SK-N-SH treated with all-trans-retinoic acid at 6 μM for 48 hours (cell line): Measurements from ENCODE around the gene CBLIF.

ENCODE experiments used
- ATAC-seq: fragments of 200-7000 bp; cut with Tn5 transposase; 3 replicates; pipeline ENCODE4 v1.9.1; 2020; ENCODE audit warnings: mild to moderate bottlenecking, moderate library complexity
- ARNTL ChIP-seq: fragments of 450-650 bp; formaldehyde crosslinking; IDR thresholded peaks from 2 replicates; pipeline ENCODE4 v1.5.0; 2020; ENCODE audit warnings: low read depth, mild to moderate bottlenecking, moderate library complexity, borderline replicate concordance
- BACH2 ChIP-seq: fragments of 250-450 bp; sonication (Bioruptor Pico); IDR thresholded peaks from 2 replicates; pipeline ENCODE4 v1.9.0; 2021; ENCODE audit warnings: mild to moderate bottlenecking, borderline replicate concordance
- CREB5 ChIP-seq: fragments of 250-450 bp; sonication (Bioruptor Pico); IDR thresholded peaks from 2 replicates; pipeline ENCODE4 v1.5.1; 2020; ENCODE audit warnings: low read depth, mild to moderate bottlenecking, moderate library complexity
- CSDC2 ChIP-seq: fragments of 250-450 bp; sonication (Bioruptor Pico); IDR thresholded peaks from 2 replicates; pipeline ENCODE4 v1.5.0; 2020; ENCODE audit warnings: mild to moderate bottlenecking, moderate library complexity
- ESRRG ChIP-seq: fragments of 250-450 bp; sonication (Bioruptor Pico); IDR thresholded peaks from 2 replicates; pipeline ENCODE4 v1.6.1; 2021; ENCODE audit warnings: mild to moderate bottlenecking
- GLIS3 ChIP-seq: fragments of 250-450 bp; sonication (Bioruptor Pico); IDR thresholded peaks from 2 replicates; pipeline ENCODE4 v1.5.0; 2020; ENCODE audit warnings: mild to moderate bottlenecking, moderate library complexity
- ISL1 ChIP-seq: fragments of 250-450 bp; sonication (Bioruptor Pico); IDR thresholded peaks from 2 replicates; pipeline ENCODE4 v2.1.2; 2022; ENCODE audit warnings: mild to moderate bottlenecking, moderate library complexity
- OSR1 ChIP-seq: fragments of 250-450 bp; sonication (Bioruptor Pico); IDR thresholded peaks from 2 replicates; pipeline ENCODE4 v1.8.0; 2022; ENCODE audit warnings: moderate library complexity, mild to moderate bottlenecking, inconsistent platforms
- PPARA ChIP-seq: fragments of 250-450 bp; sonication (Bioruptor Pico); IDR thresholded peaks from 2 replicates; pipeline ENCODE4 v1.5.0; 2020; ENCODE audit warnings: mild to moderate bottlenecking, borderline replicate concordance
- RARB ChIP-seq: fragments of 250-450 bp; sonication (Bioruptor Pico); IDR thresholded peaks from 2 replicates; pipeline ENCODE4 v1.8.0; 2021; ENCODE audit warnings: mild to moderate bottlenecking, moderate library complexity
- TCF4 ChIP-seq: fragments of 250-450 bp; sonication (Bioruptor Pico); IDR thresholded peaks from 2 replicates; pipeline ENCODE4 v1.8.0; 2021; ENCODE audit warnings: mild to moderate bottlenecking, moderate library complexity, borderline replicate concordance
- ZFP3 ChIP-seq: fragments of 250-450 bp; sonication (Bioruptor Pico); IDR thresholded peaks from 2 replicates; pipeline ENCODE4 v1.5.0; 2020; ENCODE audit warnings: mild to moderate bottlenecking, moderate library complexity
- ZFP30 ChIP-seq: fragments of 450-650 bp; formaldehyde crosslinking; IDR thresholded peaks from 2 replicates; pipeline ENCODE4 v1.5.0; 2022; ENCODE audit warnings: mild to moderate bottlenecking, moderate library complexity
- ZNF565 ChIP-seq: fragments of 450-650 bp; formaldehyde crosslinking; conservative IDR thresholded peaks from 2 replicates; pipeline ENCODE4 v1.5.0; 2020; ENCODE audit warnings: low read depth, mild to moderate bottlenecking, moderate library complexity
- ZNF8 ChIP-seq: fragments of 450-650 bp; formaldehyde crosslinking; IDR thresholded peaks from 2 replicates; pipeline ENCODE4 v1.5.0; 2020; ENCODE audit warnings: mild to moderate bottlenecking, moderate library complexity
- TF ChIP-seq, protein P1 (sequence below): fragments of 250-450 bp; sonication (Bioruptor Pico); IDR thresholded peaks from 2 replicates; pipeline ENCODE4 v1.8.0; 2020; ENCODE audit warnings: mild to moderate bottlenecking, moderate library complexity, borderline replicate concordance
- TF ChIP-seq, protein P2 (sequence below): fragments of 250-450 bp; sonication (Bioruptor Pico); IDR thresholded peaks from 2 replicates; pipeline ENCODE4 v1.5.0; 2020; ENCODE audit warnings: mild to moderate bottlenecking, moderate library complexity
- TF ChIP-seq, protein P3 (sequence below): fragments of 250-450 bp; sonication (Bioruptor Pico); IDR thresholded peaks from 2 replicates; pipeline ENCODE4 v1.8.0; 2021; ENCODE audit warnings: low read depth, mild to moderate bottlenecking, moderate library complexity, borderline replicate concordance
- TF ChIP-seq, protein P4 (sequence below): fragments of 250-450 bp; sonication (Bioruptor Pico); IDR thresholded peaks from 2 replicates; pipeline ENCODE4 v1.5.1; 2021; ENCODE audit warnings: mild to moderate bottlenecking, moderate library complexity

Gene CBLIF

DNA sequence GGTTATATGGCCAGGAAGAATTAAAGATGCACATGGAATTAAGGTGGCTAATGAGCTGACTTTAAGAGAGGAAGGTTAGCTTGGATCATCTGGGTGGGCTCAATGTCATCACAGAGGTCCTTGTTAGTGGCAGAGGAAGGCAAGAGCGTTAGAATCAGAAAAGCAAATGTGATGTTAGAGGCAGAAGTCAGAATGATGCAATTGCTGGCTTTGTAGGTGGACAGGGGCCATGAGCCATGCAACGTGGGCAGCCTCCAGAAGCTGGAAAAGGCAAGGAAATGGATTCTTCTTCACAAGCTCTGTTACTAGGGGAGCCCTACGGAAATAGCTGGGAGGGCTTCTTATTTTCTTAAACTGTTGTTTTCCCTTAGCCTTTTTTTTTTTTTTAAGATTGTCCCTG is 2.3 kb upstream of the CBLIF start (continued):
- TF ChIP-seq, protein P1, sequence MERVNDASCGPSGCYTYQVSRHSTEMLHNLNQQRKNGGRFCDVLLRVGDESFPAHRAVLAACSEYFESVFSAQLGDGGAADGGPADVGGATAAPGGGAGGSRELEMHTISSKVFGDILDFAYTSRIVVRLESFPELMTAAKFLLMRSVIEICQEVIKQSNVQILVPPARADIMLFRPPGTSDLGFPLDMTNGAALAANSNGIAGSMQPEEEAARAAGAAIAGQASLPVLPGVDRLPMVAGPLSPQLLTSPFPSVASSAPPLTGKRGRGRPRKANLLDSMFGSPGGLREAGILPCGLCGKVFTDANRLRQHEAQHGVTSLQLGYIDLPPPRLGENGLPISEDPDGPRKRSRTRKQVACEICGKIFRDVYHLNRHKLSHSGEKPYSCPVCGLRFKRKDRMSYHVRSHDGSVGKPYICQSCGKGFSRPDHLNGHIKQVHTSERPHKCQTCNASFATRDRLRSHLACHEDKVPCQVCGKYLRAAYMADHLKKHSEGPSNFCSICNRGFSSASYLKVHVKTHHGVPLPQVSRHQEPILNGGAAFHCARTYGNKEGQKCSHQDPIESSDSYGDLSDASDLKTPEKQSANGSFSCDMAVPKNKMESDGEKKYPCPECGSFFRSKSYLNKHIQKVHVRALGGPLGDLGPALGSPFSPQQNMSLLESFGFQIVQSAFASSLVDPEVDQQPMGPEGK (CRISPR knock-in tag) = no peak
- TF ChIP-seq ZNF8 (CRISPR knock-in tag) = no peak
- no peak for TF ChIP-seq ZFP30 (CRISPR knock-in tag)
- no peak for TF ChIP-seq ARNTL (CRISPR knock-in tag)
- TF ChIP-seq, protein P2, sequence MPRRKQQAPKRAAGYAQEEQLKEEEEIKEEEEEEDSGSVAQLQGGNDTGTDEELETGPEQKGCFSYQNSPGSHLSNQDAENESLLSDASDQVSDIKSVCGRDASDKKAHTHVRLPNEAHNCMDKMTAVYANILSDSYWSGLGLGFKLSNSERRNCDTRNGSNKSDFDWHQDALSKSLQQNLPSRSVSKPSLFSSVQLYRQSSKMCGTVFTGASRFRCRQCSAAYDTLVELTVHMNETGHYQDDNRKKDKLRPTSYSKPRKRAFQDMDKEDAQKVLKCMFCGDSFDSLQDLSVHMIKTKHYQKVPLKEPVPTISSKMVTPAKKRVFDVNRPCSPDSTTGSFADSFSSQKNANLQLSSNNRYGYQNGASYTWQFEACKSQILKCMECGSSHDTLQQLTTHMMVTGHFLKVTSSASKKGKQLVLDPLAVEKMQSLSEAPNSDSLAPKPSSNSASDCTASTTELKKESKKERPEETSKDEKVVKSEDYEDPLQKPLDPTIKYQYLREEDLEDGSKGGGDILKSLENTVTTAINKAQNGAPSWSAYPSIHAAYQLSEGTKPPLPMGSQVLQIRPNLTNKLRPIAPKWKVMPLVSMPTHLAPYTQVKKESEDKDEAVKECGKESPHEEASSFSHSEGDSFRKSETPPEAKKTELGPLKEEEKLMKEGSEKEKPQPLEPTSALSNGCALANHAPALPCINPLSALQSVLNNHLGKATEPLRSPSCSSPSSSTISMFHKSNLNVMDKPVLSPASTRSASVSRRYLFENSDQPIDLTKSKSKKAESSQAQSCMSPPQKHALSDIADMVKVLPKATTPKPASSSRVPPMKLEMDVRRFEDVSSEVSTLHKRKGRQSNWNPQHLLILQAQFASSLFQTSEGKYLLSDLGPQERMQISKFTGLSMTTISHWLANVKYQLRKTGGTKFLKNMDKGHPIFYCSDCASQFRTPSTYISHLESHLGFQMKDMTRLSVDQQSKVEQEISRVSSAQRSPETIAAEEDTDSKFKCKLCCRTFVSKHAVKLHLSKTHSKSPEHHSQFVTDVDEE (CRISPR knock-in tag) = no peak
- TF ChIP-seq CSDC2 = no peak
- no peak for TF ChIP-seq GLIS3 (CRISPR knock-in tag)

DNA sequence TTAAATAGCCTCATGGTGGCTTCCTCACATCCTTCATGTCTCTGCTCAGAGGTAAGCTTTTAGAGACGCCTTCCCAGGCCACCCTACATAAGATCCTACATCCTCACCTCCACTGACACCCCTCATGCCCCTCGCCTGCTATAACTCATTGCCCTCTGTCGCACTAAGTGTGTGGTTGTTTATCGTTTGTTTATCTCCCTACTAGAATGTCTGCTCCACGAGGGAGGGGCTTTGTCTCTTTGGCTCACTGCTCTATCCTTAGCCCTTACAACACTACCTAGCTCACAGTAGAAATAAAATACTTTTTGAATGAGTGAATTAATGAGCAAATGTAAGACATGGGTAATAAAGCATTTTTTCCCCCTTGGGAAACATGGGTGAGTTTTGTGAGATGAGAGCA is 1.3 kb upstream of the CBLIF start:
- no peak for TF ChIP-seq OSR1 (CRISPR knock-in tag)
- TF ChIP-seq ZFP3 (CRISPR knock-in tag) = no peak
- no peak for TF ChIP-seq RARB (CRISPR knock-in tag)
- TF ChIP-seq ZNF8 (CRISPR knock-in tag) = no peak
- TF ChIP-seq GLIS3 (CRISPR knock-in tag) = no peak
- TF ChIP-seq ZFP30 (CRISPR knock-in tag) = no peak
- TF ChIP-seq, protein P3, sequence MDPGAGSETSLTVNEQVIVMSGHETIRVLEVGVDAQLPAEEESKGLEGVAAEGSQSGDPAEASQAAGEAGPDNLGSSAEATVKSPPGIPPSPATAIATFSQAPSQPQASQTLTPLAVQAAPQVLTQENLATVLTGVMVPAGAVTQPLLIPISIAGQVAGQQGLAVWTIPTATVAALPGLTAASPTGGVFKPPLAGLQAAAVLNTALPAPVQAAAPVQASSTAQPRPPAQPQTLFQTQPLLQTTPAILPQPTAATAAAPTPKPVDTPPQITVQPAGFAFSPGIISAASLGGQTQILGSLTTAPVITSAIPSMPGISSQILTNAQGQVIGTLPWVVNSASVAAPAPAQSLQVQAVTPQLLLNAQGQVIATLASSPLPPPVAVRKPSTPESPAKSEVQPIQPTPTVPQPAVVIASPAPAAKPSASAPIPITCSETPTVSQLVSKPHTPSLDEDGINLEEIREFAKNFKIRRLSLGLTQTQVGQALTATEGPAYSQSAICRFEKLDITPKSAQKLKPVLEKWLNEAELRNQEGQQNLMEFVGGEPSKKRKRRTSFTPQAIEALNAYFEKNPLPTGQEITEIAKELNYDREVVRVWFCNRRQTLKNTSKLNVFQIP (CRISPR knock-in tag) = no peak
- no peak for TF ChIP-seq CREB5
- TF ChIP-seq, protein P1 (CRISPR knock-in tag) = no peak
- no peak for TF ChIP-seq ESRRG (CRISPR knock-in tag)
- no peak for TF ChIP-seq ZNF565 (CRISPR knock-in tag)
- ATAC-seq = no peak

DNA sequence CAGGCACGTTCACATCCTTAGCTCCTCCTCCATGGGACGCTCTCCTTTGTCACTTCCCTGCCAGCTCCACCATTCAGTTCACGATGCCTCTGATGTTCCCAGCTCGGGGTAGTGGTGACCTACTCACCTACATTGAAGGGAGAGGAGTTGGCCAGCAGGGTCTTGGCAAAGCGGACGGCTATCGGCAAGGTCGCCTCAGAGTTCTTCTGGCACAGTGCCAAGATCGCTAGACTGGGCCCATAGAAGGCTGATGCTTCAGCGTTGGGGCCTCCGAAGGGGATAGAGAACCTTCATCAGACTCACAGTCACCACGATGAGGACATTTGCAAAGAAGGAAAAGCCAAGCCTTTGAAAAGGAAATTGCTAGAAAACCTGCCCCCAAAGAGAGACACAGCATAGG is 3.0 kb downstream of the CBLIF start:
- TF ChIP-seq PPARA (CRISPR knock-in tag) = no peak
- no peak for TF ChIP-seq RARB (CRISPR knock-in tag)
- no peak for TF ChIP-seq ISL1
- TF ChIP-seq, all 23 proteins: peak for 0
- ATAC-seq = no peak

DNA sequence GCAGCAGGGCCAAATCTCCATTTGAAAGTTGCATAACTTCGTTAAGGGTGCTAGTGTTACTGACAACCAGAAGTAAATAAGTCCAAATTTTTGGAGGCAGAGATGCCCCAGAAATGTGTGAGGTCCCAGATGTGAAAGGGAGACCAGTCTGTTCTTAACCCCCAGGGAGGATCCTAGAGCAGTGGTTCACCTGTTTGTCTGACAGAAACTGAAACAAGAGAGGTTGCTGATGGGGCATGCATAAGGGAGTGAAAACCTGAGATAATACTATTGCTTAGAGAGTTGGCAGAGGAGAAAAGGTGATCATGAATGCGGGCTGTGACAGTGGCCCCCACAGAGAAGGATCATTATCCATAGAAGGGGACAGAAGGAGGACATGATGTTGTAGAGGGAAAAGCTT is 3.8 kb downstream of the CBLIF start:
- no peak for ATAC-seq
- TF ChIP-seq TCF4 = no peak
- no peak for TF ChIP-seq ZFP3 (CRISPR knock-in tag)
- no peak for TF ChIP-seq ZFP30 (CRISPR knock-in tag)

DNA sequence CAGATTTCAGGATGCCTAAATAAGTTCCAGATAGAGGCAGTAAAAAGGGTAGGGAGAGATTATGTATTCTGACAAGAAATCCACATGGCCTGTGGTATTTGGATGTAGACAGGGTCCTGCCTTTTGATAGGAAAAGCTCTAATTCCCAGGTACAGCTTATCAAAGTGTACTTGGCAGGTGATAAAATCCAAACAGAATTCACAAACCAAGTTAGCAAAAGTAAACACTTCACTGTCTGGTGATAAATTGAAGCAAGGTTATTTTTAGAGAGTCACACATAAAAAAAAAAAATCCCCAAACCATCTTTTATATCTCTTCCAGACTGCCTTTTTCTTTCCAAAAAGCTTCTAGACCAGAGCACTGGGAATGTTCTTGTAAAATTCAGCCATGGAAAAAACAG is 5.7 kb downstream of the CBLIF start:
- no peak for ATAC-seq
- TF ChIP-seq, protein P1 (CRISPR knock-in tag) = no peak
- TF ChIP-seq OSR1 (CRISPR knock-in tag) (no peak), ARNTL (CRISPR knock-in tag) (no peak), GLIS3 (CRISPR knock-in tag) (no peak), ZNF565 (CRISPR knock-in tag) (no peak), PPARA (CRISPR knock-in tag) (no peak), BACH2 (no peak), ZFP30 (CRISPR knock-in tag) (no peak)
- TF ChIP-seq, protein P4, sequence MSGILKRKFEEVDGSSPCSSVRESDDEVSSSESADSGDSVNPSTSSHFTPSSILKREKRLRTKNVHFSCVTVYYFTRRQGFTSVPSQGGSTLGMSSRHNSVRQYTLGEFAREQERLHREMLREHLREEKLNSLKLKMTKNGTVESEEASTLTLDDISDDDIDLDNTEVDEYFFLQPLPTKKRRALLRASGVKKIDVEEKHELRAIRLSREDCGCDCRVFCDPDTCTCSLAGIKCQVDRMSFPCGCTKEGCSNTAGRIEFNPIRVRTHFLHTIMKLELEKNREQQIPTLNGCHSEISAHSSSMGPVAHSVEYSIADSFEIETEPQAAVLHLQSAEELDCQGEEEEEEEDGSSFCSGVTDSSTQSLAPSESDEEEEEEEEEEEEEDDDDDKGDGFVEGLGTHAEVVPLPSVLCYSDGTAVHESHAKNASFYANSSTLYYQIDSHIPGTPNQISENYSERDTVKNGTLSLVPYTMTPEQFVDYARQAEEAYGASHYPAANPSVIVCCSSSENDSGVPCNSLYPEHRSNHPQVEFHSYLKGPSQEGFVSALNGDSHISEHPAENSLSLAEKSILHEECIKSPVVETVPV = no peak
- TF ChIP-seq, protein P3 (CRISPR knock-in tag) = no peak
